Type B pancreatic cell (in vitro differentiated cells): ENCODE measurements around the gene GABRD. TPM values are rescaled to one million over a fixed set of nuclear protein-coding genes. Genes with fewer than 3 reads are reported as not detected.
"Not testable (repeated sequence)": the region's sequence is repeated elsewhere in the genome, so short reads cannot be mapped to it uniquely, and the experiment has no call there.

ENCODE experiments used
- DNase-seq: peaks from one replicate; pipeline ENCODE4 v3.0.0; 2021; ENCODE audit warnings: mixed read lengths; ENCODE audit not compliant: unreplicated experiment; ENCODE audit errors: extremely low spot score
- H3K27ac Mint-ChIP-seq: 2 replicates; pipeline ENCODE4 v1.8.0; 2021; ENCODE audit warnings: mild to moderate bottlenecking, mixed read lengths
- H3K27me3 Mint-ChIP-seq: 2 replicates; pipeline ENCODE4 v1.8.0; 2021; ENCODE audit warnings: mixed read lengths
- H3K36me3 Mint-ChIP-seq: 2 replicates; pipeline ENCODE4 v1.8.0; 2021; ENCODE audit warnings: mixed read lengths
- H3K4me1 Mint-ChIP-seq: one replicate; pipeline ENCODE4 v1.8.0; 2021; ENCODE audit warnings: mixed read lengths; ENCODE audit not compliant: unreplicated experiment
- H3K4me3 Mint-ChIP-seq: 2 replicates; pipeline ENCODE4 v1.8.0; 2021; ENCODE audit warnings: mild to moderate bottlenecking, mixed read lengths
- H3K9me3 Mint-ChIP-seq: 2 replicates; pipeline ENCODE4 v1.8.0; 2021; ENCODE audit warnings: mixed read lengths
- total RNA-seq: library from RNA; stranded (reverse); gene quantifications from 2 replicates; pipeline ENCODE4 v1.2.1, GENCODE V29; 2021; ENCODE audit warnings: low replicate concordance
- TF ChIP-seq, protein P1 (sequence below): fragments of 200-600 bp; sonication (generic); conservative IDR thresholded peaks from 2 replicates; pipeline ENCODE4 v1.5.0; 2021; ENCODE audit warnings: antibody characterized with exemption, mild to moderate bottlenecking

GABRD gene
- total RNA-seq, 1 donor from 2014 or later: 0.43 TPM

DNA sequence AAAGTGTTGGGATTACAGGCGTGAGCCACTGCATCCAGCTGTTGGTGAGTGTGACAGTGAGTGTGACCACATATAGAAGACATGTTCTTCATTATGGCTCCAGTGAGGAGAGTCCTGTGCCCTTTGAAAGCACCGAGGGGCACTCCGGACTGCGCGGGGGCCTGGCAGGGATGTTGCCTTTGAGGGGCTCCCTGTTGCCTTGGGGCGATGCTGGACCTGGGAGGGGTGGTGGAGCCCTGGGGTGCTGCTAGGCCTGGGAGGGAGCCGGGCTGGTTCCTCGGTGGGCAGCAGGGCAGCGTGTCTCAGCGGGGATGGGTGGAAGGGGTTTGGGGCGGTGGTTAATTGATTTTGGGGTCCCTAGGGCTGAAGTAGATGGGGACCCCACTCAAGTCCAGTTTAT lies 41.0 kb upstream of the GABRD start:
- no peaks in the 10 kb centered on the region for H3K4me1 Mint-ChIP-seq
- no peak overlapping the region for H3K4me3 Mint-ChIP-seq
- peaks cover 19% of the 10 kb centered on the region for H3K27me3 Mint-ChIP-seq
- DNase-seq: no peak
- H3K36me3 Mint-ChIP-seq: no peaks in the 10 kb centered on the region
- no peaks in the 10 kb centered on the region for H3K9me3 Mint-ChIP-seq
- TF ChIP-seq, protein P1, sequence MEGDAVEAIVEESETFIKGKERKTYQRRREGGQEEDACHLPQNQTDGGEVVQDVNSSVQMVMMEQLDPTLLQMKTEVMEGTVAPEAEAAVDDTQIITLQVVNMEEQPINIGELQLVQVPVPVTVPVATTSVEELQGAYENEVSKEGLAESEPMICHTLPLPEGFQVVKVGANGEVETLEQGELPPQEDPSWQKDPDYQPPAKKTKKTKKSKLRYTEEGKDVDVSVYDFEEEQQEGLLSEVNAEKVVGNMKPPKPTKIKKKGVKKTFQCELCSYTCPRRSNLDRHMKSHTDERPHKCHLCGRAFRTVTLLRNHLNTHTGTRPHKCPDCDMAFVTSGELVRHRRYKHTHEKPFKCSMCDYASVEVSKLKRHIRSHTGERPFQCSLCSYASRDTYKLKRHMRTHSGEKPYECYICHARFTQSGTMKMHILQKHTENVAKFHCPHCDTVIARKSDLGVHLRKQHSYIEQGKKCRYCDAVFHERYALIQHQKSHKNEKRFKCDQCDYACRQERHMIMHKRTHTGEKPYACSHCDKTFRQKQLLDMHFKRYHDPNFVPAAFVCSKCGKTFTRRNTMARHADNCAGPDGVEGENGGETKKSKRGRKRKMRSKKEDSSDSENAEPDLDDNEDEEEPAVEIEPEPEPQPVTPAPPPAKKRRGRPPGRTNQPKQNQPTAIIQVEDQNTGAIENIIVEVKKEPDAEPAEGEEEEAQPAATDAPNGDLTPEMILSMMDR: no peak
- no peak overlapping the region for H3K27ac Mint-ChIP-seq

DNA sequence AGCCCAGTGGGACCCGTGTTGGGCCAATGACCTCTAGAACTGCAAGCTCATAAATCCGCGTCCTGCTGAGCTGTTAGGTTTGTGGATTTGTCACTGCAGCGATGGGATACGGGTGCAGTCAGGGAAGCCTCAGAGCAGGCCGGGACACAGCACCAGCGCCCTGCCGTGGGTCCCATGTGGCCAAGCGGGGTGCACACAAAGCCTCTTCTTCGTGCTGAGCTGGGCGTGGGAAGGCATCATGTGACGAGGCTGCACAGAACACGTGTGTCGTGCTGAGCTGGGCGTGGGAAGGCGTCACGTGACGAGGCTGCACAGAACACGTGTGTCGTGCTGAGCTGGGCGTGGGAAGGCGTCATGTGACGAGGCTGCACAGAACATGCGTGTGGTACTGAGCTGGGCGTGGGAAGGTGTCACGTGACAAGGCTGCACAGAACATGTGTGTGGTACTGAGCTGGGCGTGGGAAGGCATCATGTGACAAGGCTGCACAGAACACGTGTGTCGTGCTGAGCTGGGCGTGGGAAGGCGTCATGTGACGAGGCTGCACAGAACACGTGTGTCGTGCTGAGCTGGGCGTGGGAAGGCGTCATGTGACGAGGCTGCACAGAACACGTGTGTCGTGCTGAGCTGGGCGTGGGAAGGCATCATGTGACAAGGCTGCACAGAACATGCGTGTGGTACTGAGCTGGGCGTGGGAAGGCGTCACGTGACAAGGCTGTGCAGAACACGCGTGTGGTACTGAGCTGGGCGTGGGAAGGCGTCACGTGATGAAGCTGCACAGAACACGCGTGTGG lies 40.3 kb upstream of the GABRD start:
- H3K9me3 Mint-ChIP-seq, H3K27ac Mint-ChIP-seq, H3K36me3 Mint-ChIP-seq, H3K4me3 Mint-ChIP-seq, DNase-seq, H3K4me1 Mint-ChIP-seq: not testable (repeated sequence)
- H3K27me3 Mint-ChIP-seq: peaks cover 19% of the 10 kb centered on the region

DNA sequence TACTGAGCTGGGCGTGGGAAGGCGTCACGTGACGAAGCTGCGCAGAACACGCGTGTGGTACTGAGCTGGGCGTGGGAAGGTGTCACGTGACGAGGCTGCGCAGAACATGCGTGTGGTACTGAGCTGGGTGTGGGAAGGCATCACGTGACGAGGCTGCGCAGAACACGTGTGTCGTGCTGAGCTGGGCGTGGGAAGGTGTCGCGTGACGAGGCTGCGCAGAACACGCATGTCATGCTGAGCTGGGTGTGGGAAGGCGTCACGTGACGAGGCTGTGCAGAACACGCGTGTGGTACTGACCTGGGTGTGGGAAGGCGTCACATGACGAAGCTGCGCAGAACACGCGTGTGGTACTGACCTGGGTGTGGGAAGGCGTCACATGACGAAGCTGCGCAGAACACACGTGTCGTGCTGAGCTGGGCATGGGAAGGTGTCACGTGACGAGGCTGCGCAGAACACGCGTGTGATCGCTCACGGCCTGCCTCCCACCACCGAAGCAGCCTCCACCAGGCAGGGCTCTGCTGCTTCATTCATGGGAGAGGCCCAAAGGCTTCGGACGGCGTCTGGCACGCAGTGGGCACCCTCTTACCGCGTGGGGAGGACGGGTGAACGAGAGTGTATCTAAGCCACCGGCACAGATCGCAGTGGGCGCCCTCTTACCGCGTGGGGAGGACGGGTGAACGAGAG lies 39.5 kb upstream of the GABRD start:
- Mint-ChIP-seq H3K36me3 (no peaks in the 10 kb centered on the region), H3K4me3 (no peak overlapping the region), H3K4me1 (no peaks in the 10 kb centered on the region), H3K27me3 (peaks cover 17% of the 10 kb centered on the region), H3K27ac (no peak overlapping the region), H3K9me3 (no peaks in the 10 kb centered on the region)
- TF ChIP-seq, protein P1: no peak
- no peak for DNase-seq

DNA sequence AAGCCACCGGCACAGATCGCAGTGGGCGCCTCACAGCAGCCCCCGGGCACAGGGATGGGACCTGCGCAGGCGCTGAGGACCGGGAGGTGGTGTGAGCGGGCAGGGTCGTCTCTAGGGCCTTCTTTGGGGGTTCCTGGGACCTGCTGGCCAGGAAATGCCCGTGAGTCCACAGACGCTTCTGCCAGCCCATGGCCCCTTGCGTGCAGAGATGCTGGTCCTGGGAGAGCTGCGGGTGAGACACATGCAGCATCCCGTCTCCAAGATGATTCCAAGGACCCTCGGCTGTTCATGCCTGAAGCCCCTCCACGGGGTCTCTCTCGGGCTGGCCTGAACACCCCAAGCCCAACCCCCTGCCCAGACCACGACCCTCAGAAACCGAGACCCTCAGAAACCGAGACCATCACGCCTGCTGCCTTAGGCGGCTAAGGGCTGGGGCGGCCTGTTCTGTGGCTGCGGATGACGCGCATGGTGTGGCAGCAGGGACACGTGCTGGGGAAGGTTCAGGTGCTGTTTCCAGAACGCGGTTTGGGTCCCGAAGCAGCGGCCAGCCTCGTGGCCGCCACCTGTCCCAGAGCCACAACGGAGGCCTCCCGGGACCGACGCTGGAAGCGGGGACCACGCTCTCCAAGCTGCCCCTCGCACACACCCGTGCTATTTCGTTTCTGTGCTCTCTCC lies 38.5 kb upstream of the GABRD start:
- H3K27ac Mint-ChIP-seq: no peak overlapping the region

DNA sequence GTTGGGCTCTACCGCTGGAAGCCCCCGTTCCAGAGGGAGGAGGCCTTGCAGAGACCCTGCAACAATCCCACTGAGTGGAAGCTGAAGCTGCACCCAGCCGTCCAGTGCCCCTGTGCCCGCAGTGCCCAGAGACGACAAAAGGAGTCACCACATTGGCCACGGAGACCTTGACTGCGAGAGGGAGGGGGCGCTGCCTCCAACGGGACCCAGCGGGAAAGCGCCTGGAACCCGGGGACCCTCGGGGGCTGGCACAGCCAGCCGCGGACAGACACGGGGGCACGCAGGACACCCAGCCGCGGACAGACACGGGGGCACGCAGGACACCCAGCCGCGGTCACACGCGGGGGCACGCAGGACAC lies 38.0 kb upstream of the GABRD start:
- peaks cover 6% of the 10 kb centered on the region for H3K27me3 Mint-ChIP-seq
- no peaks in the 10 kb centered on the region for H3K9me3 Mint-ChIP-seq
- TF ChIP-seq, protein P1: no peak
- H3K4me3 Mint-ChIP-seq: no peak overlapping the region
- H3K36me3 Mint-ChIP-seq: no peaks in the 10 kb centered on the region
- no peaks in the 10 kb centered on the region for H3K4me1 Mint-ChIP-seq
- no peak for DNase-seq
- no peak overlapping the region for H3K27ac Mint-ChIP-seq

More for the DNA sequence above, 38.5 kb upstream of the GABRD start:
- H3K36me3 Mint-ChIP-seq: no peaks in the 10 kb centered on the region
- H3K27me3 Mint-ChIP-seq: peaks cover 7% of the 10 kb centered on the region
- H3K4me3 Mint-ChIP-seq: no peak overlapping the region
- H3K4me1 Mint-ChIP-seq: no peaks in the 10 kb centered on the region
- DNase-seq: no peak
- TF ChIP-seq, protein P1: no peak
- H3K9me3 Mint-ChIP-seq: no peaks in the 10 kb centered on the region

DNA sequence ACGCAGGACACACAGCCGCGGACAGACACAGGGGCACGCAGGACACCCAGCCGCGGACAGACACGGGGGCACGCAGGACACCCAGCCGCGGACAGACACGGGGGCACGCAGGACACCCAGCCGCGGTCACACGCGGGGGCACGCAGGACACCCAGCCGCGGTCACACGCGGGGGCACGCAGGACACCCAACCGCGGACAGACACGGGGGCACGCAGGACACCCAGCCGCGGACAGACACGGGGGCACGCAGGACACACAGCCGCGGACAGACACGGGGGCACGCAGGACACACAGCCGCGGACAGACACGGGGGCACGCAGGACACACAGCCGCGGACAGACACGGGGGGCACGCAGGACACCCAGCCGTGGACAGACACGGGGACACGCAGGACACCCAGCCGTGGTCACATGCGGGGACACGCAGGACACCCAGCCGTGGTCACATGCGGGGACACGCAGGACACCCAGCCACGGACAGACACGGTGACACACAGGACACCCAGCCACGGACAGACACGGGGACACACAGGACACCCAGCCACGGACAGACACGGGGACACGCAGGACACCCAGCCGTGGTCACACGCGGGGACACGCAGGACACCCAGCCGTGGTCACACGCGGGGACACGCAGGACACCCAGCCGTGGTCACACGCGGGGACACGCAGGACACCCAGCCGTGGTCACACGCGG lies 37.4 kb upstream of the GABRD start:
- not testable (repeated sequence) for DNase-seq, H3K27me3 Mint-ChIP-seq, H3K4me3 Mint-ChIP-seq, H3K4me1 Mint-ChIP-seq, H3K9me3 Mint-ChIP-seq, H3K36me3 Mint-ChIP-seq, H3K27ac Mint-ChIP-seq
